Pancreas (tissue), 10 donors: ENCODE measurements around the gene DPP3. TPM values are rescaled to one million over a fixed set of nuclear protein-coding genes. Genes with fewer than 3 reads are reported as not detected.
"Not testable (repeated sequence)": the region's sequence is repeated elsewhere in the genome, so short reads cannot be mapped to it uniquely, and the experiment has no call there.

ENCODE experiments used
- ATAC-seq, 4 donors: fragments of 200-7000 bp; cut with Tn5 transposase; one replicate each; pipeline versions ENCODE4 v1.8.0 to v1.9.1; 2020; ENCODE audit warnings: mild to moderate bottlenecking in 4 of 4, moderate library complexity in 4 of 4
- DNase-seq, 6 donors: peaks; one replicate each; pipeline ENCODE4 v3.0.0-alpha.2; 2020
- FAIRE-seq: peaks from 2 replicates; lab custom pipeline; 2012; peaks lifted over from hg19 to GRCh38; lab: Jason Lieb, UNC
- H3K27ac ChIP-seq, 4 donors: fragments of 200-600 bp; sonication (generic); 1 replicate in 3 of 4; 2 replicates in 1 of 4; pipeline versions ENCODE4 v1.5.0 to v1.8.0; 2020
- H3K27me3 ChIP-seq, 4 donors: fragments of 200-600 bp; one replicate each; pipeline ENCODE4 v1.8.0; 2021
- H3K36me3 ChIP-seq, 3 donors: fragments of 200-600 bp; sonication (generic) in 1 of 3; one replicate each; pipeline versions ENCODE4 v1.5.0 to v1.8.0; 2020 to 2021
- H3K4me1 ChIP-seq, 3 donors: fragments of 200-600 bp; one replicate each; pipeline ENCODE4 v1.8.0; 2021
- H3K4me3 ChIP-seq, 4 donors: fragments of 200-600 bp; sonication (generic) in 2 of 4; one replicate each; pipeline versions ENCODE4 v1.5.0 to v1.8.0; 2020 to 2021
- H3K9me3 ChIP-seq, 4 donors: fragments of 200-600 bp; one replicate each; pipeline ENCODE4 v1.8.0; 2021
- WGBS, 2 donors: extraction: QIAGEN DNeasy Blood & Tissue Kit; methylation state at CpG; one replicate each; pipeline ENCODE4 v1.1.7; 2013; 5-methylcytosine and 5-hydroxymethylcytosine counted together
- intact Hi-C, 3 donors: fragments of 100-400 bp; cut with DNase I; formaldehyde crosslinking; loops; one replicate each; pipeline versions ENCODE4 v1.11.1 to v1.14.2; 2022
- polyA plus RNA-seq, 2 donors: library from polyadenylated mRNA; stranded (reverse); fragments of 200-250 nt; gene quantifications; one replicate each; pipeline ENCODE4 v1.2.3, GENCODE V29; 2013
- total RNA-seq, 6 donors: library from RNA; stranded (reverse); fragmentation: NEBNext Ultra II Directional in 4 of 6; extraction: Animal tissue kit (Norgen Biotek cat#: 25700) in 4 of 6; gene quantifications; one replicate each; pipeline versions ENCODE4 v1.2.1 to v1.2.4, GENCODE V29; 2021 to 2023
- TF ChIP-seq, protein P1 (sequence below), 4 donors: fragments of 200-600 bp; sonication (generic) in 3 of 4; IDR thresholded peaks; one replicate each; pipeline versions ENCODE4 v1.5.0 to v1.8.0; 2021; ENCODE audit warnings: antibody characterized with exemption in 4 of 4
- donor health status: healthy with polysubstance abuse.
- donor health status: DM: no; HTN: no; CAD: no; lungs with moderate emphysema.
- donor health status: DM: no; HTN: no; CAD: no.
- donor health status: control.
- donor health status: control.
- donor health status: Bipolar disorder and iron deficiency.
- donor health status: DM: yes; HTN: yes; CAD: no.
- donor health status: DM: no; HTN: no; CAD: no.
- donor health status: DM: no; HTN: no; CAD: no.
- donor health status: DM: yes; HTN: yes; CAD: no.

Gene DPP3
- total and polyA plus RNA-seq, 8 donors: 8.5 to 27.0 (median 20.7) TPM

DNA sequence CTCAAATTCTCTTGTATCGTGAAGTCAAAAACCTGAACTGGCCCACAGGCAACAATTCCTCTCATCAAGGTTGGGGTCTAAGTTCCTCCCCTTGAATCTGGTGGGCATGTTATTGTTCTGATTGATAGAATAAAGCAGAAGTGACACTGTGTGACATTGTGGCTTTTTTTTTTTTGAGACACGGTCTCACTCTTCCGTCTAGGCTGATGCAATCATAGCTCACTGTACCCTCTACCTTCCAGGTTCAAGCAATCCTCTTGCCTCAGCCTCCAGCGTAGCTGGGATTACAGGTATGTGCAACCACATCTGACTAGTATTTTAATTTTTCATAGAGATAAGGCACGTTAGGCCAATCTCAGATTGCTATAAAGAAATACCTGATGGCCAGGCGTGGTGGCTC lies 22.4 kb upstream of the DPP3 start:
- ATAC-seq: no peak
- Histone ChIP-seq H3K4me1 (no peaks in the 10 kb centered on the region), H3K27ac (no peak overlapping the region), H3K27me3 (no peaks in the 10 kb centered on the region), H3K4me3 (no peak overlapping the region), H3K9me3 (no peaks in the 10 kb centered on the region), H3K36me3 (no peaks in the 10 kb centered on the region)
- DNase-seq: no peak
- FAIRE-seq: no peak
- intact Hi-C loops: no loop called here
- TF ChIP-seq, protein P1, sequence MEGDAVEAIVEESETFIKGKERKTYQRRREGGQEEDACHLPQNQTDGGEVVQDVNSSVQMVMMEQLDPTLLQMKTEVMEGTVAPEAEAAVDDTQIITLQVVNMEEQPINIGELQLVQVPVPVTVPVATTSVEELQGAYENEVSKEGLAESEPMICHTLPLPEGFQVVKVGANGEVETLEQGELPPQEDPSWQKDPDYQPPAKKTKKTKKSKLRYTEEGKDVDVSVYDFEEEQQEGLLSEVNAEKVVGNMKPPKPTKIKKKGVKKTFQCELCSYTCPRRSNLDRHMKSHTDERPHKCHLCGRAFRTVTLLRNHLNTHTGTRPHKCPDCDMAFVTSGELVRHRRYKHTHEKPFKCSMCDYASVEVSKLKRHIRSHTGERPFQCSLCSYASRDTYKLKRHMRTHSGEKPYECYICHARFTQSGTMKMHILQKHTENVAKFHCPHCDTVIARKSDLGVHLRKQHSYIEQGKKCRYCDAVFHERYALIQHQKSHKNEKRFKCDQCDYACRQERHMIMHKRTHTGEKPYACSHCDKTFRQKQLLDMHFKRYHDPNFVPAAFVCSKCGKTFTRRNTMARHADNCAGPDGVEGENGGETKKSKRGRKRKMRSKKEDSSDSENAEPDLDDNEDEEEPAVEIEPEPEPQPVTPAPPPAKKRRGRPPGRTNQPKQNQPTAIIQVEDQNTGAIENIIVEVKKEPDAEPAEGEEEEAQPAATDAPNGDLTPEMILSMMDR (IDR thresholded peaks at IDR 0.05): no peak
- 79% methylated on average over 6 of the region's 6 CpGs for WGBS, 2 donors

DNA sequence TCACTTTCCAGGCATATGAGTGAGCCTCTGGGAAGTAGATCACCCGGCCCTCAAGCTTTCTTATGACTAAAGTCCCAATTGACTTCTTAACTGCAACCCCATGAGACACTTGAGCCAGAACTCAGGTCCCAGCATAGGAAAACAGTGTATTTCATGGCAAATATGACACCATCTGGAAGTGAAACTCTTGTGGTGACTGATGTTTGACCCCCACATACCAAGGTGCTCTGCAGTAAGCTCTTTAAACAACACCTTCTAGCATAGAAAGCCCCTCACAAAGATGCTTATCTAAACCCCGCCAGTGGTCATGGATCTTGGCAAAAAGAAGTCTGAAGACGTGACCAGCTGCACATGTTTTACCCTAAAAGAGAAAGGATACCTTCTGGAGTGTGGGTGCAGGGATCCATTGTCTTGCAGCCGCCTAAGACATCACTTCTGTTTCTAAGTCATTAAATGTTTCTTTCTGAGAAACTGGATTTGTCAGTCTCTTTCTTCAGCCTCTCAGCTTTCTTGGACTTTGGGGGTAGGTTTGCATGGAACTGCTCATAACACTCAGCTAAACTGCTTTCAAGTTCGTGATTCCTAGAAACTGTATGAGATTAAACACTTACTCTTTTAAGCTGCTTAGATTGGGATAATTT lies 21.0 kb upstream of the DPP3 start:
- intact Hi-C loops: no loop called here
- Histone ChIP-seq H3K27ac (no peak overlapping the region), H3K36me3 (no peaks in the 10 kb centered on the region), H3K27me3 (no peaks in the 10 kb centered on the region), H3K4me3 (no peak overlapping the region), H3K9me3 (no peaks in the 10 kb centered on the region), H3K4me1 (no peaks in the 10 kb centered on the region)
- TF ChIP-seq, protein P1 (IDR thresholded peaks at IDR 0.05): no peak
- FAIRE-seq (no peak), DNase-seq (no peak), ATAC-seq (no peak)
- 59 to 69% methylated on average over 5 of the region's 5 CpGs for WGBS, 2 donors

DNA sequence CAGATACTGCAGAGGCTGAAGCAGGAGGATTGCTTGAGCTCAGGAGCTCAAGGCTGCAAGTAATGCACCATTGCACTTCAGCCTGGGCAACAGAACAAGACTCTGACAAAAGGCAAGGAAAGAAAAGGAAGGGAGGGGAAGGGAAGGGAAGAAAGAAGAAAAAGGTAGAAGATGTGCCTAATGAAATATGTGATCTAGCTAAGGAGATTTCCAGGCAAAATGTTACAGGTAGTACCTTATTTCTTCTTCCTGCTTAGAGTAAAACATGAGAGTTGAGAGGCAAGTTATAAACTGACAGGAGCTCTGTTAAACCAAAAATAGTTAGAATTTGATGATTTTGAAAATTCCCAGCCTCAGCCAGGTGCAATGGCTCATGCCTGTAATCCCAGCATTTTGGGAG lies 18.2 kb upstream of the DPP3 start:
- no peak overlapping the region for H3K27ac ChIP-seq
- no peaks in the 10 kb centered on the region for H3K36me3 ChIP-seq
- H3K9me3 ChIP-seq: no peaks in the 10 kb centered on the region
- no peaks in the 10 kb centered on the region for H3K4me1 ChIP-seq
- TF ChIP-seq, protein P1 (IDR thresholded peaks at IDR 0.05): no peak
- no peak for DNase-seq
- no peak for FAIRE-seq
- intact Hi-C loops: no loop called here
- no peak for ATAC-seq
- no peaks in the 10 kb centered on the region for H3K27me3 ChIP-seq
- H3K4me3 ChIP-seq: no peak overlapping the region

DNA sequence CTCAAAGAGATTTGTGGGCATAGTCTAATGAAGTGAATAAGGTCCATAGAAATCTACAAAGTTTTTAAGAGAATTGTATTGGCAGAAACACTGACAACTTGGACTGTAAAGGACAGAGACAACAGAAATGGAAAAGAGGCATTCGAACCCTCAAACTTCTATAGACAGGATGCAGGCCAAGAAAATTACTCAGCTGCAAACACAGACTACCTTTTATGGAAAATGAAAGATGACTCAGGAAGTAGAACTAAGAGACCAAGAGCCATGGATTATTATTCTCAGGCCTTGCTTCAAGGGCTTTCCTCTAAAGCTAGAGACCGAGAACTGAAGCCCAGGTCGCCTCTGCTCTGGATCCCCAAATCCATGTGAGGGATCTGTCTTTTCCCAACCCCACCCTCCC lies 17.3 kb upstream of the DPP3 start:
- Histone ChIP-seq H3K36me3 (no peaks in the 10 kb centered on the region), H3K4me1 (peaks cover 0 to 5% (median 0%) of the 10 kb centered on the region in 3 donors), H3K9me3 (no peaks in the 10 kb centered on the region), H3K4me3 (no peak overlapping the region), H3K27me3 (no peaks in the 10 kb centered on the region), H3K27ac (no peak overlapping the region)
- no peak for DNase-seq
- intact Hi-C loops: no loop called here
- no peak for ATAC-seq
- TF ChIP-seq, protein P1 (IDR thresholded peaks at IDR 0.05): no peak
- WGBS, 2 donors: 81 to 85% methylated on average over 3 of the region's 3 CpGs
- no peak for FAIRE-seq

DNA sequence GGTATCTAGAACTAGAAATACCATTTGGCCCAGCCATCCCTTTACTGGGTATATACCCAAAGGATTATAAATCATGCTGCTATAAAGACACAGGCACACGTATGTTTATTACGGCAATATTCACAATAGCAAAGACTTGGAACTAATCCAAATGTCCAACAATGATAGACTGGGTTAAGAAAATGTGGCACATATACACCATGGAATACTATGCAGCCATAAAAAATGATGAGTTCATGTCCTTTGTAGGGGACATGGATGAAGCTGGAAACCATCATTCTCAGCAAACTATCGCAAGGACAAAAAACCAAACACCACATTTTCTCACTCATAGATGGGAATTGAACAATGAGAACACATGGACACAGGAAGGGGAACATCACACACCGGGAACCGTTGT lies 16.1 kb upstream of the DPP3 start:
- ATAC-seq, FAIRE-seq, H3K27ac ChIP-seq, DNase-seq, H3K36me3 ChIP-seq, intact Hi-C loops, H3K4me1 ChIP-seq, H3K4me3 ChIP-seq, H3K9me3 ChIP-seq, H3K27me3 ChIP-seq: not testable (repeated sequence)
- whole genome bisulfite sequencing, 2 donors: 86 to 89% methylated on average over 5 of the region's 5 CpGs
